Adrenal gland (tissue), 5 donors: Measurements from ENCODE around the gene TUBB2A.

Source experiments
- POLR2A ChIP-seq, 2 donors: fragments of 450-650 bp; IDR thresholded peaks; one replicate each; pipeline ENCODE4 v1.6.1; 2017; ENCODE audit warnings: antibody characterized with exemption in 2 of 2, mild to moderate bottlenecking in 2 of 2, moderate library complexity in 1 of 2
- TF ChIP-seq, protein P1 (sequence below), 6 experiments: fragments of 450-650 bp in 4 of 6; fragments of 200-600 bp in 2 of 6; sonication (generic) in 1 of 6; IDR thresholded peaks; 1 replicate in 5 of 6; 2 replicates in 1 of 6; pipeline versions ENCODE4 v1.5.1 to v1.8.0; 2016 to 2021; ENCODE audit warnings: antibody characterized with exemption in 6 of 6, mild to moderate bottlenecking in 2 of 6, moderate library complexity in 1 of 6
- donor health status: DM: no; HTN: no; CAD: no.

DNA sequence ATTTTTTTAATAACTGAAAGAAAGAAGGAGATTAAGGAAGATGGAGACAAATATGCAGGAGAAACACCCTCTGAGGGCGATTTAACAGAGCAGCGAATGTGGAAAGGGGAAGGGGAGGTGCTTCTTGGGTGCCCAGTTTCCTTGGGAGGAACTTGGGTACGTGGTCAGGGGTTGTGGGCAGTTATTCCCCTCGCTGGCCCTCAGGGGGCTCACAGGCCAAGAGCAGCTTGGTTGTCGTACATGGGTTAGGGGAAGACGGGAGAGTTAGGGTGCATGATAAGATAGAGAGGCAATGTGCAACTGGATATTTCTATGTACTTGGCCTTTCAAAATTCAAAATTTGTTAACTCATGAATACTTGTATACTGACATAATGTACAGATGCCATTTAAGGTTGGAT is 7.0 kb upstream of the TUBB2A start:
- TF ChIP-seq, protein P1, sequence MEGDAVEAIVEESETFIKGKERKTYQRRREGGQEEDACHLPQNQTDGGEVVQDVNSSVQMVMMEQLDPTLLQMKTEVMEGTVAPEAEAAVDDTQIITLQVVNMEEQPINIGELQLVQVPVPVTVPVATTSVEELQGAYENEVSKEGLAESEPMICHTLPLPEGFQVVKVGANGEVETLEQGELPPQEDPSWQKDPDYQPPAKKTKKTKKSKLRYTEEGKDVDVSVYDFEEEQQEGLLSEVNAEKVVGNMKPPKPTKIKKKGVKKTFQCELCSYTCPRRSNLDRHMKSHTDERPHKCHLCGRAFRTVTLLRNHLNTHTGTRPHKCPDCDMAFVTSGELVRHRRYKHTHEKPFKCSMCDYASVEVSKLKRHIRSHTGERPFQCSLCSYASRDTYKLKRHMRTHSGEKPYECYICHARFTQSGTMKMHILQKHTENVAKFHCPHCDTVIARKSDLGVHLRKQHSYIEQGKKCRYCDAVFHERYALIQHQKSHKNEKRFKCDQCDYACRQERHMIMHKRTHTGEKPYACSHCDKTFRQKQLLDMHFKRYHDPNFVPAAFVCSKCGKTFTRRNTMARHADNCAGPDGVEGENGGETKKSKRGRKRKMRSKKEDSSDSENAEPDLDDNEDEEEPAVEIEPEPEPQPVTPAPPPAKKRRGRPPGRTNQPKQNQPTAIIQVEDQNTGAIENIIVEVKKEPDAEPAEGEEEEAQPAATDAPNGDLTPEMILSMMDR (IDR thresholded peaks at IDR 0.05): no peak
- TF ChIP-seq POLR2A (IDR thresholded peaks at IDR 0.05): no peak
